Endothelial cell (in vitro differentiated cells): ENCODE data around the gene MACROD2. TPM values are rescaled to one million over a fixed set of nuclear protein-coding genes. Genes with fewer than 3 reads are reported as not detected.

Experiments used
- DNase-seq: peaks from one replicate; pipeline ENCODE4 v3.0.0; 2021; ENCODE audit warnings: low spot score
- H3K27ac Mint-ChIP-seq: one replicate; pipeline ENCODE4 v1.8.0; 2021; ENCODE audit warnings: mixed read lengths, inconsistent platforms; ENCODE audit not compliant: unreplicated experiment
- H3K27me3 Mint-ChIP-seq: one replicate; pipeline ENCODE4 v1.8.0; 2021; ENCODE audit warnings: mild to moderate bottlenecking, moderate library complexity, mixed read lengths, inconsistent platforms; ENCODE audit not compliant: unreplicated experiment
- H3K36me3 Mint-ChIP-seq: one replicate; pipeline ENCODE4 v1.8.0; 2021; ENCODE audit warnings: mild to moderate bottlenecking, low read depth, mixed read lengths, inconsistent platforms; ENCODE audit not compliant: unreplicated experiment
- H3K4me1 Mint-ChIP-seq: one replicate; pipeline ENCODE4 v1.8.0; 2021; ENCODE audit warnings: mild to moderate bottlenecking, mixed read lengths, inconsistent platforms; ENCODE audit not compliant: unreplicated experiment
- H3K4me3 Mint-ChIP-seq: one replicate; pipeline ENCODE4 v1.8.0; 2021; ENCODE audit warnings: mild to moderate bottlenecking, mixed read lengths, inconsistent platforms; ENCODE audit not compliant: unreplicated experiment
- H3K9me3 Mint-ChIP-seq: one replicate; pipeline ENCODE4 v1.8.0; 2021; ENCODE audit warnings: mixed read lengths, inconsistent platforms; ENCODE audit not compliant: unreplicated experiment
- CTCF ChIP-seq: fragments of 200-600 bp; sonication (generic); IDR thresholded peaks from one replicate; pipeline ENCODE4 v1.5.0; 2021; ENCODE audit warnings: antibody characterized with exemption; ENCODE audit not compliant: unreplicated experiment
- total RNA-seq: library from RNA; stranded (reverse); fragmentation: NEBNext Ultra II Directional; extraction: Animal tissue kit (Norgen Biotek cat#: 25700); gene quantifications from one replicate; pipeline ENCODE4 v1.2.1, GENCODE V29; 2021; ENCODE audit not compliant: unreplicated experiment

MACROD2 gene
- total RNA-seq, 1 donor from 2014 or later = 6.4 TPM

DNA sequence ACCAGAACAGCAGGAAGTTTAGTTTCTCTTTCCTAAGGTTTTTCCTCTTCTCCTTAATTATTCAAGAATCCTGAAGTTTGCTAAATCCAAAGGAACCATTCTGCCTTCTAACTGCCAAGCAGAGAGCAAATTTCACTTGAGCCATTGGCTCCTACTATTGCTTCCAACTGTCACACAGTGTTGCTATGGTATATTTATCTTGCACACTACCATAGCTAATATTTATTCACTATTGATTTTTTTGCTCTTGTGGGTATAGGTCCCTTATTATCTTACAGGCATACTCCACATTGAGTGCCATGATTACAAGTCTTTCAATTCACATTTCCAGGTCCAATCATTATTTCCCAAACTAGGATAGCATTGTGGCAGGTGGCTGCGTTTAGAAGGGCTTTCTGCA lies 608.8 kb downstream of the MACROD2 start:
- Mint-ChIP-seq H3K27me3 (peaks cover 2% of the 10 kb centered on the region), H3K36me3 (no peaks in the 10 kb centered on the region), H3K27ac (no peak overlapping the region), H3K4me1 (no peaks in the 10 kb centered on the region), H3K9me3 (no peaks in the 10 kb centered on the region), H3K4me3 (no peak overlapping the region)
- DNase-seq = no peak
- TF ChIP-seq CTCF = no peak

DNA sequence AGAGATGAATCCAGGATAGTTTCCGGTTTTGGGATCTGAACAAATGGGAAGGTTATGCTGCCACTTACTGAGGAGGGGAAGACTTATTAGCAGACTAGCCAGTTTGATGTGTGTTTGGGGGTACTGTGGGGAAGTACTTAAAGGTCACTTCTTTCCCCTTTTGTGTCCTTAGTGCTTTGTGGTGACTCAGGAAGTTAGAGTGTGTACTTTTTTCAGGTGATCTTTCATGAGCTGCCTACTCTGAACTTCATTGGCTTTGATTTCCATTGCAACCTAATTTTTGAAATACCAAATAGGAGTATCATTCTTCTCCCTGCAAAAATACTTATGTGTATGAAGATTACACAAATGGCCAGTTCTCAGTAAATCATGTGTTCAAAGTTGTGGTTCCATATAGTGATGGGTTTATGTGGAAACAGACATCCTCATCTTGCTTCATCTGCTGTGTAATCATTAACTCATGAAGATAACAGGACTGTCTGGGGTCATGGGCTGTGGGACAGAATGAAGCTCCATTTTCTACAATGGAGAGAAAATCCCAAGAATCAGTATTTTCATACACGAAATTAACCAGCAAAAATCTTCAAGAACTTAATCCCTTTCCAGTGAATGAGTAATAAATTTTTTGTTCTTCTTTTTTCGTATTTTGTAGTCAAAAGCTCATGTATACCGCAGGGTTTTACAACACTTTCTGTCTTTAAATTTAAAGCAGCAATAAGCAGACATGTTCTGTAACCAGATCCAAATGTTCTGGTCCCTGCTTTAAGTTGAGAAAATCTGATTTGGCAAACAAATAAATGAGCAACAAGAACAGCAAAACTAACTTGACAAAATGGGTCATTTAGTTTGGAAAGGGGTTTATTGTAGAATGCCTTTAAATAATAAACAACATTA lies 614.3 kb downstream of the MACROD2 start:
- Mint-ChIP-seq H3K4me3 (no peak overlapping the region), H3K4me1 (no peaks in the 10 kb centered on the region), H3K27me3 (no peaks in the 10 kb centered on the region), H3K9me3 (no peaks in the 10 kb centered on the region), H3K27ac (no peak overlapping the region), H3K36me3 (no peaks in the 10 kb centered on the region)
- no peak for TF ChIP-seq CTCF
- DNase-seq = no peak

DNA sequence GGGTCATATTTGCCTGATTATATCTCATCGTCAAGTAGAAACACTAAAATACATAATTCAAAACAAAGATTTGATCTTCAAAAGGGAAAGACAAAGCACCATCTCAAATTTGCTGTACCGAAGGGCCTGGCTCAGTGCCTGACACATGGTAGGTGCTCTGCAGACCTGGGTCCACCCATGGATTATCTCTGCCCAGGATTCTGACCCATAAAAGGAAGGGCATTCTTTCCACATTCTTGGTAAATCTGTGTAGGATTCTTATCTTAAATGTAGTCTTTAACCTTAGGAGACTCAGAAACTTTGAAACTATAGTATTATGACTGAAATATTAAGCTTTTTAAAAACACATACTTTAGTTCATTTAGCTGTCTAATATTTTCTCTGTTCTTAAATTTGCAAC lies 616.2 kb downstream of the MACROD2 start:
- no peak for DNase-seq
- H3K4me3 Mint-ChIP-seq = no peak overlapping the region
- H3K27me3 Mint-ChIP-seq = no peaks in the 10 kb centered on the region
- H3K36me3 Mint-ChIP-seq = no peaks in the 10 kb centered on the region
- no peaks in the 10 kb centered on the region for H3K9me3 Mint-ChIP-seq
- no peak for TF ChIP-seq CTCF
- H3K4me1 Mint-ChIP-seq = no peaks in the 10 kb centered on the region
- H3K27ac Mint-ChIP-seq = no peak overlapping the region

DNA sequence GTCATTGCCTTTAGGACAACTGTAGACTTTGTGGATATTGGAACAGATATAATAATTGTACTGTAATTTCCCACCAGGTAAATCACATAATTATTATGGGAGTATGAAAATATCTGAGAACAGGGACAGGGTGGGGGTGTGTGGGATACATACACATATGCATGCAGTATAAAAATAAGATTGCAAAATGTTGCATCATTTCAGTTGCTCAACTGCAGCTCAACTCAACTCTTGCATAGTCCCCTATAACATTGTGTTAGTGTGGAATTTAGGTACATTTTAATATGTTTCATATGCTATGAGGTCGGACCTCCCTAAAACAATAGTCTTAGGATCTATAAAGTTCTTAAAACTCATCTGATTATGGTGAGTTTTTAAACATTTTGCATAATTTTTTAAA lies 617.1 kb downstream of the MACROD2 start:
- DNase-seq = no peak
- Mint-ChIP-seq H3K27ac (no peak overlapping the region), H3K9me3 (no peaks in the 10 kb centered on the region), H3K27me3 (no peaks in the 10 kb centered on the region), H3K4me1 (no peaks in the 10 kb centered on the region), H3K4me3 (no peak overlapping the region), H3K36me3 (no peaks in the 10 kb centered on the region)
- no peak for TF ChIP-seq CTCF

DNA sequence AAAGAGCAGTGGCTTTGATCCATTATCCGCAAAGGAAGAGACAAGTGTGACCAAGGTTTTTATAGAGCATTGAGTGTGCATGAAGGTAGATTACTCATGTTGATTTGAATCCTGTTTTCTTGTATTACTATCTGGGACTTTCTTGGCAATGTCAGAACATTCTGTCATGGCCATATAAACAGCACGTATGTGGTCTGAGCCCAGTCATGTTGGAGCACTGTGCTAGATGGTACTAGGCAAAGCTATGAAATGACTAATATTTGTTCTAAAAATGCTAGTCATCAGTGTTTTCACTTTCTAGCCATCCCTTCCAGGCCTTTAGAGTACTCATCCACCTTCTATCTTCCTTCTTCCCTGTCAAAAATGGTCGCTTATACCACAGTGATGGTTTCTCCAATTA lies 620.7 kb downstream of the MACROD2 start:
- H3K9me3 Mint-ChIP-seq = no peaks in the 10 kb centered on the region

More for the DNA sequence above, 620.7 kb downstream of the MACROD2 start:
- TF ChIP-seq CTCF = no peak
- Mint-ChIP-seq H3K36me3 (no peaks in the 10 kb centered on the region), H3K4me1 (no peaks in the 10 kb centered on the region), H3K4me3 (no peak overlapping the region), H3K27ac (no peak overlapping the region), H3K27me3 (no peaks in the 10 kb centered on the region)
- no peak for DNase-seq
